NT2/D1 (cell line): ENCODE results near the gene TASOR.

Source experiments
- DNase-seq: peaks from one replicate; pipeline ENCODE4 v3.0.0-alpha.2; 2011; ENCODE audit warnings: low read depth, low spot score
- H3K27me3 ChIP-seq: 2 replicates; pipeline ENCODE4 v1.6.0; 2011; ENCODE audit warnings: mild to moderate bottlenecking; ENCODE audit not compliant: insufficient read length, insufficient read depth
- H3K36me3 ChIP-seq: 2 replicates; pipeline ENCODE4 v1.6.1; 2011; ENCODE audit warnings: mild to moderate bottlenecking, low read length, mixed read lengths; ENCODE audit not compliant: insufficient read depth, insufficient read length
- H3K4me1 ChIP-seq: 2 replicates; pipeline ENCODE4 v1.5.1; 2011; ENCODE audit not compliant: insufficient read depth, insufficient read length
- H3K4me3 ChIP-seq: 2 replicates; pipeline ENCODE4 v1.5.1; 2011; ENCODE audit warnings: low read depth; ENCODE audit not compliant: insufficient read length
- H3K9ac ChIP-seq: 2 replicates; pipeline ENCODE4 v1.6.0; 2011; ENCODE audit warnings: low read depth; ENCODE audit not compliant: insufficient read length
- H3K9me3 ChIP-seq: 2 replicates; pipeline ENCODE4 v1.5.1; 2011; ENCODE audit warnings: mild to moderate bottlenecking, low read length; ENCODE audit not compliant: insufficient read depth
- SUZ12 ChIP-seq: IDR thresholded peaks from 2 replicates; pipeline ENCODE4 v1.6.1; 2011; ENCODE audit not compliant: insufficient read length, insufficient read depth; ENCODE audit errors: extremely low read depth
- YY1 ChIP-seq: IDR thresholded peaks from 2 replicates; pipeline ENCODE4 v1.6.1; 2011; ENCODE audit not compliant: insufficient read length, insufficient read depth
- ZNF274 ChIP-seq: IDR thresholded peaks from 2 replicates; pipeline ENCODE4 v1.6.1; 2011; ENCODE audit warnings: mild to moderate bottlenecking, low read depth, low read length

Gene TASOR

GRCh38 chr3:56677286-56677685 is 5.8 kb downstream of the TASOR start:
- TF ChIP-seq ZNF274 (no peak), YY1 (no peak), SUZ12 (no peak)
- Histone ChIP-seq H3K9ac (no peak overlapping the region), H3K36me3 (peaks cover 14% of the 10 kb centered on the region), H3K9me3 (no peaks in the 10 kb centered on the region), H3K4me3 (no peak overlapping the region), H3K27me3 (no peaks in the 10 kb centered on the region), H3K4me1 (no peaks in the 10 kb centered on the region)
- no peak for DNase-seq

DNA sequence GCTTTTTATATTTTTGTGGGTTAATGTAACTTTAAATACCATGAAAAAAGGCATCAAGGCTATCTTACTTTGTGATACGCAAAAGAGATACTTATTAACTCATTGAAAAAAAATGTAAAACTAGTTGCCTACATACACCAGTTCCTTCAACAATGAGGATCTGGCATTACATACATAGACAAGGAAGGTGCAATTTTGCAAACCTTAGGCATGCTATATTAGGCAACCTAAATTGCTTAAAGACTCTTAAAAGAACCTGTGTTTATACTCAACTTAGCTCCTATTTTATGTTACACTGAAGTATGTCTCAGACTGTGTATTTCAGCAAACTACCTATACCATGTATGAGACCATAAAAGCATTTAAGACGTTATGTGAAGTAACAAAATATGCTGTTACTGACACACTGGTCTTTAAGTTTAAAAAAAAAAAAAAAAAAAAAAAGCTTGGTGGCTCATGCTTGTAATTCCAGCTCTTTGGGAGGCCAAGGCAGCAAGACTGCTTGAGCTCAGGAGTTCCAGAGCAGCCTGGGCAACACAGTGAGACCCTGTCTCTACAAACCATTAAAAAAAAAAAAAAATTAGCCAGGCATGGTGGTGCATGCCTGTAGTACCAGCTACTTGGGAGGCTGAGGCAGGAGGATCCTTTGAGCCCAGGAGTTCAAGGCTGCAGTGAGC is 9.1 kb downstream of the TASOR start:
- no peaks in the 10 kb centered on the region for H3K27me3 ChIP-seq
- TF ChIP-seq YY1 (no peak), ZNF274 (no peak), SUZ12 (no peak)
- DNase-seq, result no peak
- peaks cover 37% of the 10 kb centered on the region for H3K36me3 ChIP-seq
- H3K9ac ChIP-seq, result no peak overlapping the region
- peaks cover 9% of the 10 kb centered on the region; the same call in 1 of the 2 replicates for H3K9me3 ChIP-seq
- no peak overlapping the region for H3K4me3 ChIP-seq
- H3K4me1 ChIP-seq, result no peaks in the 10 kb centered on the region

DNA sequence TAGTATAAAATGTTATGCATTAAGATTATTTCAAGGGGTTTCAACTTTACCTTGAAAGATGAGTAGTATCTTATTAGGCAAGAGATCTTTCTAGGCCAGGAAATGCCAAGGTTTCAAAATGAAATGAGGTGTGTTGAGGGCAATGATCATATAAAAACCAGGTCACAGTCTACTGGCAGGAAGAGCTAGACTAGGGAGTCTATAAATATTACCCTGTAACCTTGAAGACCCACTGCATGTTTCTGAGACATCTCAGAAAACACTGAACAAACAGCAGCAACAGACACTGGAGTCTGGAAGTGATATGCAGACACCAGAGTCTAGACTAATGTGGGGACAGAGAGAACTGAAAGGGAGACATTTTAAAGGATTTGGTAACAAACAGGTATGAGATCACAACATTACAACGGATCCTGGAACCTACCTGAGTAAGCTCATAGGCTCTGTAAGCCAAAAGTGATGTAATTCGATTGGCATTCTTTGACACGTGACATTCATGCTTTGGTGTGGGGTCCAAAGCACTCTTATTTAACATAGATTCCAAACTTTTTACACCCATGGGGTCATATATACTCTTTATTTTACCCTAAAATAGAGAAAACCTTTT is 15.0 kb downstream of the TASOR start:
- TF ChIP-seq YY1, result no peak
- no peak for TF ChIP-seq ZNF274
- no peak for TF ChIP-seq SUZ12
- Histone ChIP-seq H3K4me1 (no peaks in the 10 kb centered on the region), H3K4me3 (no peak overlapping the region), H3K9ac (no peak overlapping the region), H3K9me3 (peaks cover 9% of the 10 kb centered on the region; the same call in 1 of the 2 replicates), H3K36me3 (peaks cover 51% of the 10 kb centered on the region), H3K27me3 (no peaks in the 10 kb centered on the region)
- DNase-seq, result no peak

DNA sequence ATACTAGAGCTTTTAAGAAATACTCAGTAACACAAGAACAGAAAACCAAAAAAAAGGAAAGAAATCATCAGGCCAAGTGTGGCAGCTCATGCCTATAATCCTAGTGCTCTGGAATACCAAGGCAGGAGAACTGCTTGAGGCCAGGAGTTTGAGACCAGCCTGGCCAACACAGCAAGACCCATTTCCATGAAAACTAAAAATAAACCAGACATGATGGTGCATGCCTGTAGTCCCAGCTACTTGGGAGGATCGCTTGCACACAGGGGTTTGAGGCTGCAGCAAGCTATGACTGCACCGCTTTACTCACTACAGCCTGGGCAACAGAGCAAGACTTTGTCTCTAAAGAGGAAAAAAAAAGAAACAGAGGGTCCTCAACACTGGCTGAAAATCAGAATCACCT is 18.2 kb downstream of the TASOR start:
- H3K36me3 ChIP-seq, result peaks cover 42% of the 10 kb centered on the region
- no peak for DNase-seq
- H3K4me3 ChIP-seq, result no peak overlapping the region
- no peaks in the 10 kb centered on the region for H3K4me1 ChIP-seq
- H3K9me3 ChIP-seq, result peaks cover 2% of the 10 kb centered on the region; the same call in 1 of the 2 replicates
- H3K27me3 ChIP-seq, result no peaks in the 10 kb centered on the region
- TF ChIP-seq ZNF274 (no peak), SUZ12 (no peak), YY1 (no peak)
- no peak overlapping the region for H3K9ac ChIP-seq

DNA sequence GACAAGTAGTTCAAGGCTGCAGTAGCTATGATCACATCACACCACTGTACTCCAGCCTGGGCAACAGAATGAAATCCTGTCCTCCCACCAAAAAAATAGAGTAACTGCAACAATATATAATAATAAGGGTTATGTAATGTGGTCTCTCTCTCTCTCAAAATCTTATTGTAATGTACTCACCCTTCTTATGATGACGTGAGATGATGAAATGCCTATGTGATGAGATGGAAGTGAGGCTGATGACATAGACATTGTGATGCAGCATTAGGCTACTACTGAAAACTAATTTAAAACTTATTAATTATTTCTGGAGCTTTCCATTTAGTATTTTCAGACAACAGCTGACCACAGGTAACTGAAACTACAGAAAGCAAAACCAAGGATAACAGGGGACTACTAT is 27.4 kb downstream of the TASOR start:
- H3K27me3 ChIP-seq, result no peaks in the 10 kb centered on the region
- TF ChIP-seq SUZ12 (no peak), ZNF274 (no peak), YY1 (no peak)
- H3K4me1 ChIP-seq, result no peaks in the 10 kb centered on the region
- DNase-seq, result no peak
- no peaks in the 10 kb centered on the region for H3K9me3 ChIP-seq
- H3K36me3 ChIP-seq, result peaks cover 41% of the 10 kb centered on the region
- H3K4me3 ChIP-seq, result no peak overlapping the region
- H3K9ac ChIP-seq, result no peak overlapping the region

DNA sequence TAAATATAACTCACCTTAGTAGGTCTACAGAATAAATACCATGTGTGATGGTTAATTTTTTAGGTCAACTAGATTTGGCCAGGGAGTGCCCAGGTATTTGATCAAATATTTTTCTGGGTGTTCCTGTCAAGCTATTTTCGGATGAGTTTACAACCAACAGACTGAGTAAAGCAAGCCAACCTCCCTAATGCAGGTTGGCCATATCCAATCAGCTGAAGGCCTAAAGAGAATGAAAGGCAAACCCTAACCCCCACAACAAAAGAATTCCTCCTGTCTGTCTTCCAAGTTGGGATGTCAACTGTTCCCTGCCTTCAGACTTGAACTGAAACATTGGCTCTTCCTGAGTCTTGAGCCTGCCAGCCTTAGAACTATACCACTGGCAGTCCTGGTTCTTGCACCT is 28.6 kb downstream of the TASOR start:
- peaks cover 32% of the 10 kb centered on the region for H3K36me3 ChIP-seq
- no peaks in the 10 kb centered on the region for H3K27me3 ChIP-seq
- no peak for DNase-seq
- H3K9me3 ChIP-seq, result no peaks in the 10 kb centered on the region
- no peak for TF ChIP-seq YY1
- TF ChIP-seq ZNF274, result no peak
- no peak for TF ChIP-seq SUZ12
- no peak overlapping the region for H3K9ac ChIP-seq
- H3K4me3 ChIP-seq, result no peak overlapping the region
- no peaks in the 10 kb centered on the region for H3K4me1 ChIP-seq

- no peak for DNase-seq
- no peak for TF ChIP-seq SUZ12
- TF ChIP-seq YY1, result no peak
- H3K36me3 ChIP-seq, result peaks cover 33% of the 10 kb centered on the region
Measured at GRCh38 chr3:56645407-56645806, 37.7 kb downstream of the TASOR start.

More at GRCh38 chr3:56645407-56645806, 37.7 kb downstream of the TASOR start:
- H3K9me3 ChIP-seq, result no peaks in the 10 kb centered on the region
- no peak overlapping the region for H3K4me3 ChIP-seq
- no peaks in the 10 kb centered on the region for H3K4me1 ChIP-seq
- H3K27me3 ChIP-seq, result no peaks in the 10 kb centered on the region
- H3K9ac ChIP-seq, result no peak overlapping the region
